Measurements from ENCODE around the gene PCDHGA7. TPM values are rescaled to one million over a fixed set of nuclear protein-coding genes. Genes with fewer than 3 reads are reported as not detected.
A peak's percentile ranks its signal among the peaks of the same experiment; 100 is the strongest.

Gene PCDHGA7
- total RNA-seq, 1 experiment from 2014 or later = 1.6 TPM

- H3K4me1 Mint-ChIP-seq = peaks cover 27% of the 10 kb centered on the region
- H3K9me3 Mint-ChIP-seq = peaks cover 60% of the 10 kb centered on the region
- POLR2A ChIA-PET = no interaction called here
- DNase-seq (ENCODE audit: low spot score) = no peak
- peaks cover 21% of the 10 kb centered on the region for H3K27me3 Mint-ChIP-seq (ENCODE audit: low read depth)
- CTCF ChIA-PET = interaction anchor here (0.8 to 1.3 kb wide), 5 partner anchors 25 to 201 kb away, joined by 3 to 5 read pairs (median 3); partner anchors contain the start of genes PCDHB14, PCDHB15 and PCDHGB4
- peak overlapping the region; percentile 2; the same call in 1 of the 2 replicates for H3K4me3 Mint-ChIP-seq
- no peak for ATAC-seq
- no peak for TF ChIP-seq E2F4 (CRISPR knock-in tag; IDR thresholded peaks at IDR 0.05; ENCODE audit: borderline replicate concordance, low read depth)
- no peak for TF ChIP-seq ZNF281 (CRISPR knock-in tag; IDR thresholded peaks at IDR 0.05)
- TF ChIP-seq RORB (CRISPR knock-in tag; IDR thresholded peaks at IDR 0.05) = no peak
- TF ChIP-seq ZNF219 (CRISPR knock-in tag; IDR thresholded peaks at IDR 0.05; ENCODE audit: borderline replicate concordance) = no peak
- no peak for TF ChIP-seq NR2C2 (CRISPR knock-in tag; IDR thresholded peaks at IDR 0.05)
- no peak for TF ChIP-seq ATF1 (CRISPR knock-in tag; IDR thresholded peaks at IDR 0.05)
- TF ChIP-seq JAZF1 (CRISPR knock-in tag; IDR thresholded peaks at IDR 0.05) = no peak
- no peak for TF ChIP-seq MLX (CRISPR knock-in tag; IDR thresholded peaks at IDR 0.05)
- H3K36me3 Mint-ChIP-seq = peaks cover 65% of the 10 kb centered on the region
- no peak overlapping the region for H3K27ac Mint-ChIP-seq
These were observed 19.8 kb upstream of the PCDHGA7 start for GRCh38 chr5:141362719-141363118.

GRCh38 chr5:141363952-141364660 is 18.4 kb upstream of the PCDHGA7 start, which contains the start of gene PCDHGA5:
TSS of gene PCDHGA5 (plus strand) at chr5:141364162. CDS start at chr5:141364331, 169 bp downstream.
- peaks cover 60% of the 10 kb centered on the region for H3K9me3 Mint-ChIP-seq
- CTCF ChIA-PET = interaction anchor here (0.5 to 2.1 kb wide), 17 partner anchors 10 to 203 kb away, joined by 3 to 11 read pairs (median 4); partner anchors contain the start of genes PCDHB10, PCDHB11, PCDHB14 and PCDHB15

More at GRCh38 chr5:141363952-141364660, 18.4 kb upstream of the PCDHGA7 start, which contains the start of gene PCDHGA5:
- Mint-ChIP-seq H3K4me1 (peaks cover 27% of the 10 kb centered on the region), H3K36me3 (peaks cover 65% of the 10 kb centered on the region), H3K27me3 (ENCODE audit: low read depth) (peaks cover 21% of the 10 kb centered on the region), H3K27ac (no peak within 1 kb of the TSS), H3K4me3 (peak within 1 kb of the TSS; percentile 2; the same call in 1 of the 2 replicates)
- ATAC-seq (no peak), DNase-seq (ENCODE audit: low spot score) (no peak)
- POLR2A ChIA-PET = no interaction called here
- TF ChIP-seq SMAD4 (CRISPR knock-in tag; IDR thresholded peaks at IDR 0.05) (no peak), ZBTB43 (CRISPR knock-in tag; IDR thresholded peaks at IDR 0.05) (no peak), ZNF121 (CRISPR knock-in tag; IDR thresholded peaks at IDR 0.05) (no peak), ERG (CRISPR knock-in tag; IDR thresholded peaks at IDR 0.05) (no peak), CREM (CRISPR knock-in tag; IDR thresholded peaks at IDR 0.05) (no peak), IRF1 (CRISPR knock-in tag; IDR thresholded peaks at IDR 0.05) (no peak), ZNF425 (CRISPR knock-in tag; conservative IDR thresholded peaks at IDR 0.05) (no peak), KAT7 (CRISPR knock-in tag; IDR thresholded peaks at IDR 0.05; ENCODE audit: borderline replicate concordance) (no peak), TEAD1 (CRISPR knock-in tag; IDR thresholded peaks at IDR 0.05) (no peak), ETV6 (CRISPR knock-in tag; IDR thresholded peaks at IDR 0.05) (no peak), PRRX2 (CRISPR knock-in tag; IDR thresholded peaks at IDR 0.05) (no peak), USF2 (CRISPR knock-in tag; IDR thresholded peaks at IDR 0.05) (no peak)

All from WTC11 (cell line).